Gastroesophageal sphincter (tissue), 3 donors: ENCODE measurements around the gene FGFR3.

ENCODE experiments used
- EP300 ChIP-seq: sonication (generic); formaldehyde crosslinking; IDR thresholded peaks from one replicate; pipeline ENCODE4 v1.6.1; 2017; ENCODE audit warnings: antibody characterized with exemption, mild to moderate bottlenecking
- POLR2A ChIP-seq, 2 donors: fragments of 450-650 bp; IDR thresholded peaks; one replicate each; pipeline ENCODE4 v1.6.1; 2017; ENCODE audit warnings: antibody characterized with exemption in 2 of 2, mild to moderate bottlenecking in 2 of 2, moderate library complexity in 1 of 2
- TF ChIP-seq, protein P1 (sequence below), 4 experiments: fragments of 200-600 bp in 2 of 4; fragments of 450-650 bp in 2 of 4; sonication (generic) in 1 of 4; IDR thresholded peaks; one replicate each; pipeline ENCODE4 v1.5.1; 2017 to 2019; ENCODE audit warnings: antibody characterized with exemption in 4 of 4, mild to moderate bottlenecking in 2 of 4, moderate library complexity in 2 of 4

DNA sequence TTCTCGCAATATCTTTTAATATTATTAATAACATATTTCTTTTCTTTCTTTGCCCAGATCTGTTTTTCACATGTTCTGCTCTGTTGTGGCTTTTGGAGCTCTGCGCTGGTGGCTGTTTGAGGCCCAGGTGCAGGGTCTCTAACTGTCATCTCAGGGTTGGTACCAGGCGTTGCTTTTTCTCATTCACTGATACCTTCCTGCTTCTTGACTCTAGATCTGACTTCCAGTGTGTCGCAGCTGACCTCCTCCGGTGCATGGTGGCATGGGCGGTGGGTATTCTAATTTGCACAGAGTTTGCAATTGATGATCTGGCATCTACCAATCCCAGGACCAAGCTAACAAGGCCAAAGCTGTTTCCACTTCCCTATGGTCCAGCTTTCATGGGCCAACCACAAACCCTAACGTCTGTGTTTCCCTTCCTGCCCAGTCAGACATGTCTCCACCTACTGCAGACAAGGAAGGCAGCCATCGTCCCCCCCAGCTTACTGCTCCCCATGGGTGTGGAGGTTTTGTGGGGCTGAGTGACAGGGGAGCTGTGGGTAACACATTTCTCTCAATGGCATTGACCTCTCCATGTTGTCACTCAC, 37.6 kb downstream of the FGFR3 start:
- TF ChIP-seq, protein P1, sequence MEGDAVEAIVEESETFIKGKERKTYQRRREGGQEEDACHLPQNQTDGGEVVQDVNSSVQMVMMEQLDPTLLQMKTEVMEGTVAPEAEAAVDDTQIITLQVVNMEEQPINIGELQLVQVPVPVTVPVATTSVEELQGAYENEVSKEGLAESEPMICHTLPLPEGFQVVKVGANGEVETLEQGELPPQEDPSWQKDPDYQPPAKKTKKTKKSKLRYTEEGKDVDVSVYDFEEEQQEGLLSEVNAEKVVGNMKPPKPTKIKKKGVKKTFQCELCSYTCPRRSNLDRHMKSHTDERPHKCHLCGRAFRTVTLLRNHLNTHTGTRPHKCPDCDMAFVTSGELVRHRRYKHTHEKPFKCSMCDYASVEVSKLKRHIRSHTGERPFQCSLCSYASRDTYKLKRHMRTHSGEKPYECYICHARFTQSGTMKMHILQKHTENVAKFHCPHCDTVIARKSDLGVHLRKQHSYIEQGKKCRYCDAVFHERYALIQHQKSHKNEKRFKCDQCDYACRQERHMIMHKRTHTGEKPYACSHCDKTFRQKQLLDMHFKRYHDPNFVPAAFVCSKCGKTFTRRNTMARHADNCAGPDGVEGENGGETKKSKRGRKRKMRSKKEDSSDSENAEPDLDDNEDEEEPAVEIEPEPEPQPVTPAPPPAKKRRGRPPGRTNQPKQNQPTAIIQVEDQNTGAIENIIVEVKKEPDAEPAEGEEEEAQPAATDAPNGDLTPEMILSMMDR (IDR thresholded peaks at IDR 0.05) = no peak
- TF ChIP-seq EP300 (no peak), POLR2A (IDR thresholded peaks at IDR 0.05) (no peak)
